ENCODE results near the gene CLMN. TPM values are rescaled to one million over a fixed set of nuclear protein-coding genes. Genes with fewer than 3 reads are reported as not detected.

Gene CLMN
- total and polyA plus RNA-seq, 2 of the 13 experiments (the other 11 are each of a cell fraction or from before 2014, with no cell fraction given), result 15.1 to 16.7 TPM

DNA sequence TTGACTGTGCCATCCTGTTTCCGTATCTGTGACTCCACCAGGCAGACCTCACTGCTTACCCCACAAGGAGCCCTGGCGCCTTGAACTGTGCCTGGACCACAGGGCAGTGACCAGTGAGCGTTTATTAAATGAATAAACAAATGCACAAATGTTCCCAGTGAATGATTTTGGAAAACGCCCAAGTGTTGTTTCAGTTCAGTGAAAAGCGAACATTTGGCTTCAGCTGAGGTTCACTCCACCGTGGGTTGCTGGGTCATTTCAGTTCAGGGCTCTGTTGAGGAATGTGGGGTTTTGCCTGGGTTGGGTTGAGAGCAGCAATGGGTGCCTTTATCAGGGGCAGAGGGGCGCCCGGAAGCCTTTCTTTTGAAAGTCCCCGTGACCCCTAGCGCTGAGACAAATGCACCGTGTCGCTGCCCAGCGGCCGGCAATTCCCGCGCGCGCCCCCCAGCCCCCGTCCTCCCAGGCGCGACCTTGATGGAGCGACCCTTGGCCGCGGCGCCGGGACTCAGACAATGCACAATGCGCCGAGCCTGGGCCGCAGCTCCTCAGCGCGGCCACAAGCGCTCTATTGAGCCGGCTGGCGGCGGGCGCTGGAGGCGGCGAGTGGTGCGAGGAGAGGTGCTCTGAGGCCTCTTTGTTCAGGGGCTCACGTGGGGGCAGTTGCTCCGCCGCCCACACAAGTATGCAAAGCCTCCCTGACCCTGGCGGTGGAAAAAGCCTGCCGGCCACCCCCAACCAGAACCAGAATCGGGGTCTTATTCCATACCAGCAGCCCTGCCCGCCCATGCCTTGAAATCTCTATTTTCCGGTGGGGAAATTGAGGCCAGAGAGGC lies 40.5 kb upstream of the CLMN start:
- Histone ChIP-seq H4K20me1 (ENCODE audit: insufficient read depth, low read length) (no peaks in the 10 kb centered on the region), H3K9me3 (ENCODE audit: low read length) (no peaks in the 10 kb centered on the region), H3K79me2 (ENCODE audit: insufficient read depth, low read length) (no peaks in the 10 kb centered on the region), H3K4me3 (replicated peaks in 1 of 3; ENCODE audit: insufficient read depth in 1 of 3, low read depth in 2 of 3, low read length in 3 of 3) (no peak overlapping the region), H3K36me3 (replicated peaks in 1 of 2; ENCODE audit: control insufficient read depth in 1 of 2, insufficient read depth in 2 of 2, low read length in 2 of 2) (no peaks in the 10 kb centered on the region), H3K27ac (ENCODE audit: extremely low read length, insufficient read depth, low read length) (no peak overlapping the region), H3K4me2 (ENCODE audit: low read depth, low read length) (no peak overlapping the region), H3K27me3 (ENCODE audit: control insufficient read depth in 1 of 2, insufficient read depth in 2 of 2, low read length in 2 of 2) (no peaks in the 10 kb centered on the region), H2AFZ (ENCODE audit: low read length) (no peak overlapping the region), H3K4me1 (ENCODE audit: insufficient read depth, low read length) (peaks cover 45% of the 10 kb centered on the region), H3K9ac (ENCODE audit: insufficient read depth, low read depth, low read length) (no peak overlapping the region)
- 74% methylated on average over 35 of the region's 47 CpGs for WGBS (ENCODE audit: low lambda C conversion rate)
- BruUV-seq (replicated peaks), result no TSS peak
- ChIA-PET POLR2A (no interaction called here), CTCF (ENCODE audit: low intra/inter-chr PET ratio, low total read pairs) (no interaction called here)
- intact Hi-C loops (cut with micrococcal nuclease; ENCODE audit: unreplicated experiment) (loop anchor here (10.0 kb wide), 1 partner anchor 245 kb away; no protein-coding TSS in a partner anchor), in situ Hi-C loops (cut with HindIII; ENCODE audit: extremely low pct_ligation_motif_present, low pct_unique_long_range_greater_than_20kb) (no loop called here)
- no peak for ATAC-seq
- no peak for DNase-seq (ENCODE audit: low spot score)
- no peak for FAIRE-seq
- TF ChIP-seq ZNF615 (CRISPR knock-in tag; IDR thresholded peaks at IDR 0.05; ENCODE audit: borderline replicate concordance), result no peak
- peak; percentile 21; the same call in 1 of the 2 replicates for TF ChIP-seq HOXA3 (CRISPR knock-in tag; IDR thresholded peaks at IDR 0.05)
- TF ChIP-seq, protein P1, sequence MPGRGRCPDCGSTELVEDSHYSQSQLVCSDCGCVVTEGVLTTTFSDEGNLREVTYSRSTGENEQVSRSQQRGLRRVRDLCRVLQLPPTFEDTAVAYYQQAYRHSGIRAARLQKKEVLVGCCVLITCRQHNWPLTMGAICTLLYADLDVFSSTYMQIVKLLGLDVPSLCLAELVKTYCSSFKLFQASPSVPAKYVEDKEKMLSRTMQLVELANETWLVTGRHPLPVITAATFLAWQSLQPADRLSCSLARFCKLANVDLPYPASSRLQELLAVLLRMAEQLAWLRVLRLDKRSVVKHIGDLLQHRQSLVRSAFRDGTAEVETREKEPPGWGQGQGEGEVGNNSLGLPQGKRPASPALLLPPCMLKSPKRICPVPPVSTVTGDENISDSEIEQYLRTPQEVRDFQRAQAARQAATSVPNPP (CRISPR knock-in tag; IDR thresholded peaks at IDR 0.05), result no peak
- TF ChIP-seq MTF2 (CRISPR knock-in tag; IDR thresholded peaks at IDR 0.05; ENCODE audit: borderline replicate concordance), result no peak
- TF ChIP-seq POLR2AphosphoS2 (IDR thresholded peaks at IDR 0.05; ENCODE audit: low read depth, low read length), result no peak
- TF ChIP-seq, protein P2, sequence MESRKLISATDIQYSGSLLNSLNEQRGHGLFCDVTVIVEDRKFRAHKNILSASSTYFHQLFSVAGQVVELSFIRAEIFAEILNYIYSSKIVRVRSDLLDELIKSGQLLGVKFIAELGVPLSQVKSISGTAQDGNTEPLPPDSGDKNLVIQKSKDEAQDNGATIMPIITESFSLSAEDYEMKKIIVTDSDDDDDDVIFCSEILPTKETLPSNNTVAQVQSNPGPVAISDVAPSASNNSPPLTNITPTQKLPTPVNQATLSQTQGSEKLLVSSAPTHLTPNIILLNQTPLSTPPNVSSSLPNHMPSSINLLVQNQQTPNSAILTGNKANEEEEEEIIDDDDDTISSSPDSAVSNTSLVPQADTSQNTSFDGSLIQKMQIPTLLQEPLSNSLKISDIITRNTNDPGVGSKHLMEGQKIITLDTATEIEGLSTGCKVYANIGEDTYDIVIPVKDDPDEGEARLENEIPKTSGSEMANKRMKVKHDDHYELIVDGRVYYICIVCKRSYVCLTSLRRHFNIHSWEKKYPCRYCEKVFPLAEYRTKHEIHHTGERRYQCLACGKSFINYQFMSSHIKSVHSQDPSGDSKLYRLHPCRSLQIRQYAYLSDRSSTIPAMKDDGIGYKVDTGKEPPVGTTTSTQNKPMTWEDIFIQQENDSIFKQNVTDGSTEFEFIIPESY (CRISPR knock-in tag; IDR thresholded peaks at IDR 0.05), result peak; percentile 75

Data from HepG2 (cell line).